SK-N-DZ (cell line): Measurements from ENCODE around the gene CFAP161.

Experiments
- DNase-seq: peaks from one replicate; pipeline ENCODE4 v3.0.0-alpha.2; 2015; ENCODE audit warnings: low spot score

The CFAP161 gene

GRCh38 chr15:81182031-81182755 is 48.1 kb downstream of the CFAP161 start:
- DNase-seq, result no peak

DNA sequence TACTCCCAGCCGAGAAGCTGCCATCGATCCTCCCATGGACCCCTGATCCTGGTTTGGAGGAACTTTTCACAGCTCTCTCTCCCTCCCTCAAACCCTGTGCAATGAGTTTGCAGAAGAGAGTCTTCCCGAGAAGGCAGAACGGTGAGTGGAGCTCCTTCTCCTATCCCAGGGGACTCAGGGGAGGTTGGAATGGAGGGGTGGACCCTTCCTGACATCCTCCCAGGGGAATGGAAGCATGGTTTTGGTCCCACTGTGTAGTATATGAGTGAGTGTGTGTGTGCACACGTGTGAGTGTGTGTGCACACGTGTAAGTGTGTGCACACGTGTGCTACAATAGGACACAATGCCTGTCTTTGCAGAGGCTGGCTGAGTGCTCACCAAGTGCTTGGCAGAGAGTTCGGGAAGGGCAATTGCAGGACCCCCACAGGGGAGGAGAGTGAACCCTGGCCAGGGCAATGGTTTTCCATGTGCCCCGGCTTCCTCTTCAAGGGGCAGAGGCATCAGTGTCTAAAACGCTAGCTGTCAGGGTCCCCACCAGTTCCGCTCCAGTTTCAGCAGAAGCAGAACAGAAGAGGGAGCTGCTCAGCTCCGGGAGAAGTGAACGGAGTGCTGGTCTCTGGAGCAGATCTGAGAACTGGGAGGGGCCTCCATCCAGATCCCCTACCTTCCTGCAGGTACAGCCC is 48.8 kb downstream of the CFAP161 start:
- no peak for DNase-seq

DNA sequence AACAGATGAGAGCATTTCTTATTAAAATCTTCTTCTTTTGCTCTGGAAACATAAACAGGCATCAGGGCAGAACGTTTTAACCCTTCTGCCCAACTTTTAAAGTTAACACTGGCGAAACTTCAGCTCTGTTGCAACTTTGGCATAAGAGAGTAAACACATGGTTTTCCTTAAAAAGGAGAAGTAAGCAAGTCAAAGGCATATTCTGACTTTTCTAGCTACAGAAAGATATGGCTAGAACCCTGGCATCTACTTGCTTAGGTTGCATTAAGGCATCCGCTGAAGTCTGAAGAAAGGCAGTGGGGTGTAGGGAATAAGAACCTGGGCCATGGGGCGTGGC is 49.3 kb downstream of the CFAP161 start:
- DNase-seq, result no peak

- DNase-seq, result no peak
These were observed 50.1 kb downstream of the CFAP161 start for GRCh38 chr15:81184188-81184587.

- DNase-seq, result no peak
These were observed 51.7 kb downstream of the CFAP161 start for GRCh38 chr15:81185631-81186295.

DNA sequence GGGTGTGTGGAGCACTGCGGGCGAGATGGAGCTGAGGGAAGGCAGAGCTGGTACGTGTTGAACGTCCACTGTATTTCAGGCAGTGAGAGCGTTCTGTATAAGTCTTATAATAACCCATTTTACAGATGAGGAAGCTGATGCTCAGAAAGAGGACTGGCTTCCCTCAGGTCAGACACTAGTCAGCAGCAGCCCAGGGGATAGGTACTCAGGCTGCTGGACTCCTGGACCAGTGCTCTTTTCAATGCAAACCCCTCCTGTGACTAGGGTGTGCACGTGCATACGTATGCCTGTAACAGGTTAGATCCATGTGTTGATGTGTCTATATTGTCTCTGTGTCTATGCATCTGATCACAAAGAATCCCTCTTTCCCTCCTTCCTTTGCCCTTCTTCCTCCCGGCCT is 54.3 kb downstream of the CFAP161 start:
- no peak for DNase-seq

- no peak for DNase-seq
These were observed 55.7 kb downstream of the CFAP161 start for GRCh38 chr15:81189583-81190283.

DNA sequence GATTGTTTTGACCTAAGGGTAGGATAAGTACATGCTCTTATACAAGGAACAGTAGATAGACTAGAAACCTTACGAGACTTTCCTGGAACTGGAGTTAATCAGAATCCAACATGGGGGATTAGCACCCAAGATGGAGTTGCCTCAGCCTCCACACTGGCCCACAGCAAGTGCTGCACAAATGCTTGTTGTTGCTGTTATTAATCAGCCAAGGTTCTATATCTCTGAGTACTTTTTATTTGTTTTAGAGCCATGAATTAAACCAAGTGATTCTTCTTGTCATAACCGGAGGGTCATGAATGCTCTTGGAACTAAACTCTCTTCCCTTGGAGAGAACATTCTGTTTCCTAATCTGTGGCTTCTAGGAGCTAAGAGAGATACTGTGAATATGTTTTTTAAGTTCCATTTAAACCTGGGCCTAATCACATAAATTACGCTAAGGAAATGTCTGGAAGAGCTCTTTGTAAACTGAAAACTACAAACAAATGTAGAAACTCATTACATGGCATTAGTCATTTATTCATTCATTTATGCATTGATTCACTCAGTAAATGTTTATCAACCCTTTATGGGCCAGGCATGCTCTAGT is 56.9 kb downstream of the CFAP161 start:
- no peak for DNase-seq

GRCh38 chr15:81191701-81192100 is 57.6 kb downstream of the CFAP161 start:
- no peak for DNase-seq

DNA sequence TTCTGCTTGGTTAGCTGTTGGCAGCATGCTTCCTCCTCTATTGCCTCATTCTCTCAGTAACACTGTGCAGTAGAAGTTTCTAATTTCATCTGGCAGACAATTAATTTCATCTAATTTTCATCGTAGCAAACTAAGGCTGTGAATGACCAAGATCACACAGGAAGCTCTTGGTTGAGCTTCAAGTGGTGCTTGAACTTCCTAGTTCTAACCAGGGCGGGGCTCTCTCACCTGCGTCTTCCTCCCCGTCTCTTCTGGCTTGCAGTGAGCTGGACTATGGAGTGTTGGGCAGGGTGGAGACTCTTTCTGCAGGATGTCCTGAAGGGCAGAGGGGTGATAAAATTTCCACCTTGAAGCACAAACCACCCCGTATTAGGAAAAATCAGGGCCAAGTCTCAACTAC is 60.7 kb downstream of the CFAP161 start:
- no peak for DNase-seq

- DNase-seq, result no peak
These were observed 61.3 kb downstream of the CFAP161 start for GRCh38 chr15:81195339-81195864.

DNA sequence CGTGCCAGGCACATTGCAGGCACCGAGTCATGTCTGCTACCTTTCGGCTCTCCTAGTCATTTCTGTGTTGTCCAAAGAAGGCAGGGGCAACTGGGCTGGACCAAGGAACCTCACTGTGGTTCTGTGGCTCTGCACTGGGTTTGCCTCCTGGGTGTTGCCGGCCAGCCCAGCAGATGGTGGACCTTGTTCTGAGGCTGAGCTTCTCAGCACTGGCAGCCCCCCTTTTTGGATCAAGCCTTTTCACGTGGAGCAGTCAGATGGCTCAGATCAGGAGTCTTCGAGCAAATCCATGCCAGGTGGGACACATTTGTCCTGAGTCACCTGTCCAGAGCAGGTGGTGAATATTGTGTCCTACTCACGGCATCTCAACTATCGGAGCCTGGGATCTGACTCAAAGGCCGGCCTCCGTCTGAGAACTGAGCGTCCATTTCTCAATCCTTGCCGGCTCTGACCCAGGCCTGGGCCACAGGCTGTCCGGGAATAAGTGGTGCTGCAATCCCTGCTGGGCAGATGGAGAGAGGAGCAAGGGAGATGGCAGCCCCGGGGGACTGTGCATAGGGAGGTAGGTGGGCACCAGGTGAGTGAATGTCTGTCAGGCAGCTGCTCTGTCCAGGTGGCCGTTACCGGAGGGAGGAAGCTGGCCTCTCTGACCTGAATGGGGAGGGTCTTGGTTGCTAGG is 62.6 kb downstream of the CFAP161 start, which contains the start of gene IL16:
IL16 (plus strand) TSS at position 304 of the 679 bp plus-strand sequence. CDS start 28,521 bp downstream, outside the sequence.
- DNase-seq, result no peak

- DNase-seq, result no peak
These were observed 63.2 kb downstream of the CFAP161 start for GRCh38 chr15:81197255-81197630.

- no peak for DNase-seq
These were observed 63.7 kb downstream of the CFAP161 start for GRCh38 chr15:81197688-81198281.
